GM06990 (cell line): Measurements from ENCODE around the gene SPEF2.

ENCODE experiments used
- DNase-seq: peaks from one replicate; pipeline ENCODE4 v3.0.0-alpha.2; 2011; ENCODE audit not compliant: insufficient read length; ENCODE audit errors: extremely low read depth
- H3K27me3 ChIP-seq: replicated peaks from 2 replicates; pipeline ENCODE4 v1.6.0; 2011; ENCODE audit warnings: low read length; ENCODE audit not compliant: control insufficient read depth, insufficient read depth
- H3K36me3 ChIP-seq: 2 replicates; pipeline ENCODE4 v1.5.1; 2011; ENCODE audit warnings: low read length; ENCODE audit not compliant: control insufficient read depth, insufficient read depth
- H3K4me3 ChIP-seq: replicated peaks from 2 replicates; pipeline ENCODE4 v1.5.1; 2011; ENCODE audit warnings: low read depth, mild to moderate bottlenecking, control low read depth, low read length
- CTCF ChIP-seq: IDR thresholded peaks from 2 replicates; pipeline ENCODE4 v1.5.1; 2011; ENCODE audit warnings: low read length, control low read depth, mild to moderate bottlenecking, inconsistent platforms; ENCODE audit not compliant: insufficient read depth, poor library complexity, severe bottlenecking

The SPEF2 gene

DNA sequence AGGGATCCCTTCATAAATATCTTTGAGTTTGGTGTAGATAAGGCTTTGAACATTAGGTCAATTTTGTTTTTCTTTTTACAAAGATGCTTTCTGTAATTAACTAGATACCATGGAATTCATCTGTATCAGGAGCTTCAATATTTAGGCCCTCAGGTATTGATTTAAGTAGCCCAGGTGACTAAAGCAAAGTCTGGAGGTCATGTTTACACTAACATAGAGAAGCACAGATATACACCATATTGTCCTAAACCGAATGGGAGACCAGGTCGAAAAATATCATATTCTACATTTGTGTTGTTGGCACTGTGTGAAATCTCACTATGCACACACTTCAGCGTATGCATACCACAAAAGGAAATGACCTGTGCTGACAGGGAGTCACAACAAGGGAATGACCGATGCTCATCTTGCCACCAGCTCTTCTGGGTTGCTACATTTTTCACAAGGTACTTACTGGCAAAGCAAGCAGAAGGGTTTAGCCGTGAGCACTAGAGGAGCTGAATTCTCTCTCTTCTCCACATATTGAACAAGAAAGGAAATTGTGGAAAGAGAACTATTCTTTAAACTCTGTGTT, 140.6 kb downstream of the SPEF2 start:
- no peak for TF ChIP-seq CTCF
- H3K36me3 ChIP-seq: no peaks in the 10 kb centered on the region
- H3K27me3 ChIP-seq: no peaks in the 10 kb centered on the region
- no peak for DNase-seq
- no peak overlapping the region for H3K4me3 ChIP-seq

- no peaks in the 10 kb centered on the region for H3K36me3 ChIP-seq
- no peak for DNase-seq
- H3K27me3 ChIP-seq: no peaks in the 10 kb centered on the region
- no peak for TF ChIP-seq CTCF
- H3K4me3 ChIP-seq: no peak overlapping the region
Observed at GRCh38 chr5:35761541-35761940, 143.9 kb downstream of the SPEF2 start.

GRCh38 chr5:35762368-35762767, 144.7 kb downstream of the SPEF2 start:
- H3K4me3 ChIP-seq: no peak overlapping the region
- TF ChIP-seq CTCF: no peak
- no peaks in the 10 kb centered on the region for H3K27me3 ChIP-seq
- no peaks in the 10 kb centered on the region for H3K36me3 ChIP-seq
- DNase-seq: no peak

DNA sequence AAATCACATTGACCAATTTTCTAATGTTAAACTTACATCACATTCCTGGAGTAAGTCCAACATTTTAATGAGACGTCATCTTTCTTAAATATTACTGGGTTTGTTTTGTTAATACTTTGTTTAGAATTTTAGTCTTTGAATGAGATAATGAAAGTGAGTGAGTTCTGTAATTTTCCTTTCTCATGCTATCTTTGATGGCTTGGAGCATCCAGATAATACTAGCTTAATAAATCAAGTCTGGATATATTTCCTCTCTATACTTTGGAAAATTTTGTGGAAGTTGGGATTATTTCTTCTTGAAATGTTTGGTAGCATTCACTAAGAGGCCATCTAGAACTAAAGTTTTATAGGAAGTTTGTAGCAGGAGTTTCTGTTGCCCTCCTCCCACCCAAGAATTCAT, 148.3 kb downstream of the SPEF2 start:
- no peak for TF ChIP-seq CTCF
- DNase-seq: no peak
- H3K36me3 ChIP-seq: no peaks in the 10 kb centered on the region
- no peak overlapping the region for H3K4me3 ChIP-seq
- no peaks in the 10 kb centered on the region; the same call in 1 of the 2 replicates for H3K27me3 ChIP-seq

DNA sequence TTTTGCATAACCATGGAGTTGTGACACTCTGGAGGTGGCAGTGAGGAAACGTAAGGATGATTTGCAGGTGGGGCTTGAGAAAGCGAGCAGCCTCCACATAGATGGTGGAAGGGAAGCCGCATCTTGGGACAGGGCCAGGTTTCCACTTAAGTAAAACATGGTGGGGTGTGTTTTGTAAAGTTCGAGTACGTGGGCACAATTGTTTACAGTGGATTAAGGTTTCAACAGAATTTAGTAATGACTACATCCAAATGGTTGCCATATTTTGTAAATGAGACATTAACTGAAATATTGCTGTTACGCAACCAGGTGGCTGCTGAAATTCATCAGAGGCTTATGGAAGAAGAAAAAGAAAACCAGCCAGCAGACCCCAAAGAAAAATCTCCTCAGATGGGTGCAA, 153.6 kb downstream of the SPEF2 start:
- no peak for TF ChIP-seq CTCF
- no peak for DNase-seq
- Histone ChIP-seq H3K4me3 (no peak overlapping the region), H3K36me3 (no peaks in the 10 kb centered on the region), H3K27me3 (no peaks in the 10 kb centered on the region; the same call in 1 of the 2 replicates)

DNA sequence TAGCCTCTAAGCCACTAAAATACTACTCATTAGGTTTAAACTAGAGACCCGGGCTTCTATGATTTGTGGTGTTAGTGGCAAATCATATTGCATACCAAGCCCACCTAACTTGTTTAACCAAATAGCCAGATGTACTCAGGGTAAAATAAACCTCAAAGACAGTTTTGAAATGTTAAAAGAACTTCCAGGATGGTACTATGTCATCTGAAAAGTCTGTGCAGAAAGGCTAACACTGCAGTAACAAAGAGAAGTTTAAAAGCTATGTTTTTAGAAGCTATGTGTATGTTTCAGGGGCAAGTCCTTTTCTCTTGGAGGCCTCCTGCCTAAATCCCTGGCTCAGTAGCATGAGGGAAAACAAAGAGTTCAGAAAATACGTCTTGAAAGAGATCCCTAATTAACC, 154.2 kb downstream of the SPEF2 start:
- no peaks in the 10 kb centered on the region for H3K36me3 ChIP-seq
- H3K27me3 ChIP-seq: no peaks in the 10 kb centered on the region; the same call in 1 of the 2 replicates
- TF ChIP-seq CTCF: no peak
- DNase-seq: no peak
- no peak overlapping the region for H3K4me3 ChIP-seq
